Measurements from ENCODE around the gene JMJD4.

Gene JMJD4

GRCh38 chr1:227697321-227697864 is 37.7 kb downstream of the JMJD4 start:
- TF ChIP-seq CTCF (IDR thresholded peaks at IDR 0.05) = no peak
- no peaks in the 10 kb centered on the region for H3K9me3 ChIP-seq
- H3K4me1 ChIP-seq (ENCODE audit: control insufficient read depth in 1 of 2, insufficient read depth in 1 of 2, low read depth in 1 of 2, low read length in 1 of 2) = no peaks in the 10 kb centered on the region
- H3K27ac ChIP-seq = no peak overlapping the region
- no peaks in the 10 kb centered on the region for H3K27me3 ChIP-seq
- H3K4me3 ChIP-seq (ENCODE audit: low read depth in 1 of 2, low read length in 1 of 2) = no peak overlapping the region
- no peaks in the 10 kb centered on the region for H3K36me3 ChIP-seq

- Histone ChIP-seq H3K4me1 (ENCODE audit: control insufficient read depth in 1 of 2, insufficient read depth in 1 of 2, low read depth in 1 of 2, low read length in 1 of 2) (no peaks in the 10 kb centered on the region), H3K27me3 (no peaks in the 10 kb centered on the region), H3K27ac (no peak overlapping the region), H3K4me3 (ENCODE audit: low read depth in 1 of 2, low read length in 1 of 2) (no peak overlapping the region), H3K36me3 (no peaks in the 10 kb centered on the region), H3K9me3 (peaks cover 5% of the 10 kb centered on the region)
- no peak for TF ChIP-seq CTCF (IDR thresholded peaks at IDR 0.05)
Observed at GRCh38 chr1:227685807-227686206, 49.3 kb downstream of the JMJD4 start.
